ENCODE measurements around the gene CREB3L4.
"Not testable (repeated sequence)": the region's sequence is repeated elsewhere in the genome, so short reads cannot be mapped to it uniquely, and the experiment has no call there.

The CREB3L4 gene

GRCh38 chr1:153985341-153985912 is 17.7 kb downstream of the CREB3L4 start:
- Histone ChIP-seq H3K9ac (ENCODE audit: low read depth in 1 of 2, low read length in 2 of 2) (peak overlapping the region; percentile 72 to 83), H3K4me1 (ENCODE audit: control insufficient read depth in 2 of 2, insufficient read depth in 2 of 2, low read length in 2 of 2) (peaks cover 10 to 17% of the 10 kb centered on the region in 2 donors), H3K27ac (ENCODE audit: low read depth in 2 of 2, low read length in 2 of 2) (peak overlapping the region; percentile 39 to 66), H3K4me3 (ENCODE audit: low read length in 2 of 2) (peak overlapping the region; percentile 76 to 92), H3K27me3 (ENCODE audit: control insufficient read depth in 2 of 2, insufficient read depth in 2 of 2, low read length in 2 of 2) (no peaks in the 10 kb centered on the region), H3K36me3 (ENCODE audit: control insufficient read depth in 2 of 2, insufficient read depth in 2 of 2, low read length in 2 of 2) (no peaks in the 10 kb centered on the region), H3K9me3 (ENCODE audit: control insufficient read depth in 2 of 2, low read length in 2 of 2) (no peaks in the 10 kb centered on the region)

GRCh38 chr1:153985941-153986761 is 18.4 kb downstream of the CREB3L4 start, which contains the start of gene RAB13:
Gene RAB13 (minus strand): TSS chr1:153986339. CDS start chr1:153986236, 103 bp downstream.
- peak within 1 kb of the TSS; percentile 78 to 83 for H3K27ac ChIP-seq (ENCODE audit: low read depth in 2 of 2, low read length in 2 of 2)
- H3K36me3 ChIP-seq (ENCODE audit: control insufficient read depth in 2 of 2, insufficient read depth in 2 of 2, low read length in 2 of 2): no peaks in the 10 kb centered on the region
- peak within 1 kb of the TSS; percentile 76 to 92 for H3K4me3 ChIP-seq (ENCODE audit: low read length in 2 of 2)
- peak within 1 kb of the TSS; percentile 72 to 83 for H3K9ac ChIP-seq (ENCODE audit: low read depth in 1 of 2, low read length in 2 of 2)
- H3K9me3 ChIP-seq (ENCODE audit: control insufficient read depth in 2 of 2, low read length in 2 of 2): no peaks in the 10 kb centered on the region
- H3K4me1 ChIP-seq (ENCODE audit: control insufficient read depth in 2 of 2, insufficient read depth in 2 of 2, low read length in 2 of 2): peaks cover 11 to 17% of the 10 kb centered on the region in 2 donors
- no peaks in the 10 kb centered on the region for H3K27me3 ChIP-seq (ENCODE audit: control insufficient read depth in 2 of 2, insufficient read depth in 2 of 2, low read length in 2 of 2)

GRCh38 chr1:153987621-153988020 is 19.9 kb downstream of the CREB3L4 start:
- peaks cover 20 to 29% of the 10 kb centered on the region in 2 donors for H3K4me1 ChIP-seq (ENCODE audit: control insufficient read depth in 2 of 2, insufficient read depth in 2 of 2, low read length in 2 of 2)
- peaks cover 7 to 8% of the 10 kb centered on the region in 2 donors for H3K36me3 ChIP-seq (ENCODE audit: control insufficient read depth in 2 of 2, insufficient read depth in 2 of 2, low read length in 2 of 2)
- no peak overlapping the region for H3K4me3 ChIP-seq (ENCODE audit: low read length in 2 of 2)
- no peak overlapping the region for H3K9ac ChIP-seq (ENCODE audit: low read depth in 1 of 2, low read length in 2 of 2)
- H3K27ac ChIP-seq (ENCODE audit: low read depth in 2 of 2, low read length in 2 of 2): no peak overlapping the region
- no peaks in the 10 kb centered on the region for H3K27me3 ChIP-seq (ENCODE audit: control insufficient read depth in 2 of 2, insufficient read depth in 2 of 2, low read length in 2 of 2)
- H3K9me3 ChIP-seq (ENCODE audit: control insufficient read depth in 2 of 2, low read length in 2 of 2): no peaks in the 10 kb centered on the region

- Histone ChIP-seq H3K27ac (ENCODE audit: low read depth in 2 of 2, low read length in 2 of 2) (peak within 1 kb of the TSS; percentile 94), H3K9ac (ENCODE audit: low read depth in 1 of 2, low read length in 2 of 2) (peak within 1 kb of the TSS; percentile 96 to 99), H3K36me3 (ENCODE audit: control insufficient read depth in 2 of 2, insufficient read depth in 2 of 2, low read length in 2 of 2) (peaks cover 21 to 22% of the 10 kb centered on the region in 2 donors), H3K9me3 (ENCODE audit: control insufficient read depth in 2 of 2, low read length in 2 of 2) (no peaks in the 10 kb centered on the region), H3K4me1 (ENCODE audit: control insufficient read depth in 2 of 2, insufficient read depth in 2 of 2, low read length in 2 of 2) (peaks cover 16 to 25% of the 10 kb centered on the region in 2 donors), H3K27me3 (ENCODE audit: control insufficient read depth in 2 of 2, insufficient read depth in 2 of 2, low read length in 2 of 2) (no peaks in the 10 kb centered on the region), H3K4me3 (ENCODE audit: low read length in 2 of 2) (peak within 1 kb of the TSS; percentile 97)
Measured at GRCh38 chr1:153990468-153991150, 22.9 kb downstream of the CREB3L4 start, which contains the start of gene RPS27. Gene RPS27 (plus strand): TSS chr1:153990762. CDS start chr1:153990797, 35 bp downstream.

GRCh38 chr1:153991151-153991630 is 23.5 kb downstream of the CREB3L4 start:
- Histone ChIP-seq H3K9ac (ENCODE audit: low read depth in 1 of 2, low read length in 2 of 2) (peak overlapping the region; percentile 96 to 99), H3K27me3 (ENCODE audit: control insufficient read depth in 2 of 2, insufficient read depth in 2 of 2, low read length in 2 of 2) (no peaks in the 10 kb centered on the region), H3K4me1 (ENCODE audit: control insufficient read depth in 2 of 2, insufficient read depth in 2 of 2, low read length in 2 of 2) (peaks cover 16 to 25% of the 10 kb centered on the region in 2 donors), H3K4me3 (ENCODE audit: low read length in 2 of 2) (peak overlapping the region; percentile 97), H3K9me3 (ENCODE audit: control insufficient read depth in 2 of 2, low read length in 2 of 2) (no peaks in the 10 kb centered on the region), H3K27ac (ENCODE audit: low read depth in 2 of 2, low read length in 2 of 2) (peak overlapping the region; percentile 94), H3K36me3 (ENCODE audit: control insufficient read depth in 2 of 2, insufficient read depth in 2 of 2, low read length in 2 of 2) (peaks cover 21 to 22% of the 10 kb centered on the region in 2 donors)

GRCh38 chr1:153991806-153992205 is 24.1 kb downstream of the CREB3L4 start:
- Histone ChIP-seq H3K4me3 (ENCODE audit: low read length in 2 of 2) (peak overlapping the region; percentile 97), H3K27me3 (ENCODE audit: control insufficient read depth in 2 of 2, insufficient read depth in 2 of 2, low read length in 2 of 2) (no peaks in the 10 kb centered on the region), H3K4me1 (ENCODE audit: control insufficient read depth in 2 of 2, insufficient read depth in 2 of 2, low read length in 2 of 2) (peaks cover 12 to 20% of the 10 kb centered on the region in 2 donors), H3K9ac (ENCODE audit: low read depth in 1 of 2, low read length in 2 of 2) (peak overlapping the region; percentile 96 to 99), H3K27ac (ENCODE audit: low read depth in 2 of 2, low read length in 2 of 2) (peak overlapping the region in 1 of 2 donors; percentile 94), H3K9me3 (ENCODE audit: control insufficient read depth in 2 of 2, low read length in 2 of 2) (no peaks in the 10 kb centered on the region), H3K36me3 (ENCODE audit: control insufficient read depth in 2 of 2, insufficient read depth in 2 of 2, low read length in 2 of 2) (peaks cover 21 to 22% of the 10 kb centered on the region in 2 donors)

- Histone ChIP-seq H3K4me1 (ENCODE audit: control insufficient read depth in 2 of 2, insufficient read depth in 2 of 2, low read length in 2 of 2) (peaks cover 10 to 17% of the 10 kb centered on the region in 2 donors), H3K27ac (ENCODE audit: low read depth in 2 of 2, low read length in 2 of 2) (no peak overlapping the region), H3K4me3 (ENCODE audit: low read length in 2 of 2) (no peak overlapping the region), H3K36me3 (ENCODE audit: control insufficient read depth in 2 of 2, insufficient read depth in 2 of 2, low read length in 2 of 2) (peaks cover 21 to 22% of the 10 kb centered on the region in 2 donors), H3K9me3 (ENCODE audit: control insufficient read depth in 2 of 2, low read length in 2 of 2) (no peaks in the 10 kb centered on the region), H3K27me3 (ENCODE audit: control insufficient read depth in 2 of 2, insufficient read depth in 2 of 2, low read length in 2 of 2) (no peaks in the 10 kb centered on the region), H3K9ac (ENCODE audit: low read depth in 1 of 2, low read length in 2 of 2) (no peak overlapping the region)
Measured at GRCh38 chr1:153995202-153995601, 27.5 kb downstream of the CREB3L4 start.

GRCh38 chr1:153995640-153996039 is 27.9 kb downstream of the CREB3L4 start:
- H3K9me3 ChIP-seq (ENCODE audit: control insufficient read depth in 2 of 2, low read length in 2 of 2): no peaks in the 10 kb centered on the region
- H3K27me3 ChIP-seq (ENCODE audit: control insufficient read depth in 2 of 2, insufficient read depth in 2 of 2, low read length in 2 of 2): no peaks in the 10 kb centered on the region
- no peak overlapping the region for H3K27ac ChIP-seq (ENCODE audit: low read depth in 2 of 2, low read length in 2 of 2)
- H3K9ac ChIP-seq (ENCODE audit: low read depth in 1 of 2, low read length in 2 of 2): no peak overlapping the region
- H3K36me3 ChIP-seq (ENCODE audit: control insufficient read depth in 2 of 2, insufficient read depth in 2 of 2, low read length in 2 of 2): peaks cover 21 to 22% of the 10 kb centered on the region in 2 donors
- no peak overlapping the region for H3K4me3 ChIP-seq (ENCODE audit: low read length in 2 of 2)
- H3K4me1 ChIP-seq (ENCODE audit: control insufficient read depth in 2 of 2, insufficient read depth in 2 of 2, low read length in 2 of 2): peaks cover 10 to 15% of the 10 kb centered on the region in 2 donors

GRCh38 chr1:153996882-153997281 is 29.2 kb downstream of the CREB3L4 start:
- H3K27ac ChIP-seq (ENCODE audit: low read depth in 2 of 2, low read length in 2 of 2); H3K27me3 ChIP-seq (ENCODE audit: control insufficient read depth in 2 of 2, insufficient read depth in 2 of 2, low read length in 2 of 2); H3K9me3 ChIP-seq (ENCODE audit: control insufficient read depth in 2 of 2, low read length in 2 of 2); H3K9ac ChIP-seq (ENCODE audit: low read depth in 1 of 2, low read length in 2 of 2); H3K4me3 ChIP-seq (ENCODE audit: low read length in 2 of 2); H3K4me1 ChIP-seq (ENCODE audit: control insufficient read depth in 2 of 2, insufficient read depth in 2 of 2, low read length in 2 of 2): not testable (repeated sequence)
- H3K36me3 ChIP-seq (ENCODE audit: control insufficient read depth in 2 of 2, insufficient read depth in 2 of 2, low read length in 2 of 2): peaks cover 20 to 21% of the 10 kb centered on the region in 2 donors

All from mucosa of rectum (tissue), 2 donors.